GM12801 (cell line): ENCODE results near the gene GABARAPL2.

Experiments used
- CTCF ChIP-seq: IDR thresholded peaks from one replicate; pipeline ENCODE4 v1.5.1; 2011; ENCODE audit warnings: control low read depth; ENCODE audit not compliant: insufficient read length; ENCODE audit errors: extremely low read depth

GABARAPL2 gene

DNA sequence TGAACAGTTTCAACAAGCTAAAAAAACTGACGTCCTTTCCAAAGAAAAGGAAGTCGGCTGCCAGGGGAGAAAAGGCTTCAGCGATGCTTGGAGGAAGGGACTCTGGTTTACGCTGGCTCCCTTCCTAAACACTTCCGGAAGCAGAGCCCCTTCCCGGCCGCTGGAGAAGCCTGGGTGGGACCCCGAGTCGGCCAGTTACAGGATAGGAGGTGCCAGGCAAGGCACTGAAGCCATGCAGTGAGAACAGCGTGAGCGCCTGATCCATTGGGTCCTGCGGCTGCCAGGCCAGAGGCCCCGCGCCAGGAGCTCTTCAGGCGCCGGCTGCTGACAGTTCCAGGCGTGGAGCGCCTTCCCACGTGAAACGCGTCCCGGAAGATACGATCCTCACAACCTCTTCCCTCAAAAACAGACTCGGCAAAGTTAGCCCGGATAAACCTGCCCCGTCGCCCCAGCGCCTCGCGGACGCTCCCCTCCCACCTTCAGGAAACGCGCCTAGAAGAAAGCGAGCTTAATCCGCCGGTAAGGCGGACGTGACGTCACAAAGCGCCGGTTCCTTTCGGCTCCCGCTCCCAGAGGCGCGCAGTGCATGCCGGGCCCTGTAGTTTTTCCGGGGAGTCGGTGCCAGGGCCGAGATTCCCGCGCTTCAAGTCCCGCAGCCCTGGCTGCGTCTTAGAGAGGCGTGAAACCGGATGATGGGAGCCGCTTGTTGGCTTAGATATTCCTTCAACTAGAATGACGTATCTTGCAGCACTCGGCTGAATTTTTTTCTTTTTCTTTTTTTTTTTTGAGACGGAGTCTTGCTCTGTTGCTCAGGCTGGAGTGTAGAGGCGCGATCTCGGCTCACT lies 56.8 kb downstream of the GABARAPL2 start, which contains the start of gene ADAT1:
Gene ADAT1, minus strand, starts transcription at position 521 of the 845 bp plus-strand sequence. CDS start 2,482 bp downstream, outside the sequence.
- TF ChIP-seq CTCF, result no peak

GRCh38 chr16:75624921-75625334 lies 58.7 kb downstream of the GABARAPL2 start:
- no peak for TF ChIP-seq CTCF

DNA sequence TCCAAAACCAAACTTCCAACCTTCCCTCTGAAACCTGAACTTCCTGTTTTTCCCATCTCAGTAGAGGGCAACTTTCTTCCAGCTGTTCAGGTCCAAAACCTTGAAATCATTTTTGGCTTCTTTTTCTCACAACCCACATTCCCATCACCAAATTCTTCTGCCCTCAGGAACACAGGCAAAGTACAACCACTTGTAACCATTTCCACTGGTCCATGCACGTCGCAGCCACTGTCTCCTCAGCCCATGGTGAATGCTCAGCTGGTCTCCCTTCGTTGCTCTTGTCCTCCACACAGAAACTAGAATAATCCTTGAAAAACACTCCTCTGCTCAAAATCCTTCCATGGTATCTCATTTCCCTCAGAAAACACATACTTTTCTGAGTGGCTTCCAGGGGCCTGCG lies 60.6 kb downstream of the GABARAPL2 start:
- TF ChIP-seq CTCF, result no peak
